ENCODE data around the gene PDIA4. TPM values are rescaled to one million over a fixed set of nuclear protein-coding genes. Genes with fewer than 3 reads are reported as not detected.
"Not testable (repeated sequence)": the region's sequence is repeated elsewhere in the genome, so short reads cannot be mapped to it uniquely, and the experiment has no call there.

Gene PDIA4
- total and polyA plus RNA-seq, 10 donors, result 21.6 to 160 (median 84.6) TPM

- TF ChIP-seq CTCF (IDR thresholded peaks at IDR 0.05 in 8 of 11, conservative IDR thresholded peaks at IDR 0.05 in 3 of 11) (no peak), POLR2A (IDR thresholded peaks at IDR 0.05) (no peak), POLR2AphosphoS5 (IDR thresholded peaks at IDR 0.05) (no peak)
- 0 to 2% (median 1%) methylated on average over 20 to 23 of the region's 23 CpGs for WGBS, 5 donors
- Histone ChIP-seq H3K4me1 (peaks cover 16 to 55% (median 40%) of the 10 kb centered on the region in 6 donors), H3K27me3 (replicated peaks in 1 of 7) (peaks cover 0 to 13% (median 0%) of the 10 kb centered on the region in 7 donors), H3K27ac (peak overlapping the region in 5 of 8 donors; percentile 37 to 52 (median 40)), H3K4me3 (peak overlapping the region; percentile 50 to 82 (median 68)), H3K9me3 (peaks cover 0 to 6% (median 0%) of the 10 kb centered on the region in 8 donors), H3K36me3 (no peaks in the 10 kb centered on the region)
- intact Hi-C loops (cut with DNase I; ENCODE audit: low total_unique reads), result no loop called here
- DNase-seq, result peak; percentile 76
Observed at GRCh38 chr7:148982654-148983199, 45.6 kb downstream of the PDIA4 start.

DNA sequence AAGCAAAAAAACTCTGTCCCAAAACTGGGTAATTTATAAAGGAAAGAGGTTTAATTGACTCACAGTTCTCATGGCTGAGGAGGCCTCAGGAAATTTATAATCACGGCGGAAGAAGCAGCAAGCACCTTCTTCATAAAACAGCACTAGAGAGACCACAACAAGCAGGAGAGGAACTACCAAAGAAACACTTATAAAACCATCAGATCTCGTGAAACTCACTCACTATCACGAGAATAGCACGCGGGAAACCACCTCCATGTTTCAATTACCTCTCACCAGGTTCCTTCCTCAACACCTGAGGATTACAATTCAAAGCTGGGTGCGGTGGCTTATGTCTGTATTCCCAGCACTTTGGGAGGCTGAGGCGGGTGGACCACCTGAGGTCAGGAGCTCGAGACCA lies 48.5 kb downstream of the PDIA4 start:
- 68 to 79% (median 73%) methylated on average over 9 of the region's 9 CpGs for WGBS, 5 donors
- no peak overlapping the region for H3K4me3 ChIP-seq

GRCh38 chr7:148979072-148979471 lies 49.2 kb downstream of the PDIA4 start:
- H3K27ac ChIP-seq; H3K4me3 ChIP-seq; H3K9me3 ChIP-seq; H3K36me3 ChIP-seq; intact Hi-C loops (cut with DNase I; ENCODE audit: low total_unique reads): not testable (repeated sequence)
- 80 to 92% (median 88%) methylated on average over 7 of the region's 7 CpGs for WGBS, 5 donors
- Histone ChIP-seq H3K27me3 (replicated peaks in 1 of 7) (peaks cover 0 to 13% (median 0%) of the 10 kb centered on the region in 7 donors), H3K4me1 (peaks cover 7 to 21% (median 18%) of the 10 kb centered on the region in 6 donors)
- peak; percentile 11 for DNase-seq

More for the DNA sequence above, 48.5 kb downstream of the PDIA4 start:
- no peak overlapping the region for H3K27ac ChIP-seq
- intact Hi-C loops (cut with DNase I; ENCODE audit: low total_unique reads), result no loop called here
- H3K36me3 ChIP-seq, result no peaks in the 10 kb centered on the region
- H3K27me3 ChIP-seq (replicated peaks in 1 of 7), result peaks cover 0 to 13% (median 0%) of the 10 kb centered on the region in 7 donors
- peaks cover 0 to 6% (median 0%) of the 10 kb centered on the region in 8 donors for H3K9me3 ChIP-seq
- H3K4me1 ChIP-seq, result peaks cover 7 to 29% (median 25%) of the 10 kb centered on the region in 6 donors
- peak; percentile 23 for DNase-seq
- no peak for TF ChIP-seq POLR2AphosphoS5 (IDR thresholded peaks at IDR 0.05)
- no peak for TF ChIP-seq CTCF (IDR thresholded peaks at IDR 0.05 in 8 of 11, conservative IDR thresholded peaks at IDR 0.05 in 3 of 11)
- TF ChIP-seq POLR2A (IDR thresholded peaks at IDR 0.05), result no peak

DNA sequence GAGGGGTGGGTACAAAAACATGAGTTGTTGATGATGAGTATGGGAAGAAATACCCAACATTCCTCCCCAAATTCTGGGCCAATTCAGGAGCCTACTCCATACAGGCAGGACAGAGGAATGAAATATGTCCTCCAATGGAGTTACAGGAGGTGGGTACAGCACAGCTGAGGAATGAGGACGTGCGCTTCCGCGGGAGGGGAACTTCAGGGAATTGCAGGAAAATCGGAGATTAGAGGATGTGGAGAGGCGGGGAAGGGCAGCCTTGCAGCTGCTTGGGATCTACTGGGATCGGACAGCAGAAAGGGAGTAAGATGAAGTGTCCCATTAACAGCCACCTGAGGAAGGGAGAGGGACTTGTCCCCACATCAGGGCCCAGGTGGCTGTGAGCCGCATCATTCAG lies 50.2 kb downstream of the PDIA4 start:
- H3K27me3 ChIP-seq (replicated peaks in 1 of 7), result peaks cover 0 to 13% (median 0%) of the 10 kb centered on the region in 7 donors
- TF ChIP-seq POLR2AphosphoS5 (IDR thresholded peaks at IDR 0.05) (no peak), CTCF (IDR thresholded peaks at IDR 0.05 in 8 of 11, conservative IDR thresholded peaks at IDR 0.05 in 3 of 11) (no peak), POLR2A (IDR thresholded peaks at IDR 0.05) (no peak)
- no peaks in the 10 kb centered on the region for H3K36me3 ChIP-seq
- DNase-seq, result peak; percentile 27
- H3K4me3 ChIP-seq, result no peak overlapping the region
- no peak overlapping the region for H3K27ac ChIP-seq
- WGBS, 5 donors, result 60 to 77% (median 69%) methylated on average over 8 of the region's 8 CpGs
- H3K4me1 ChIP-seq, result peaks cover 4 to 11% (median 9%) of the 10 kb centered on the region in 6 donors
- intact Hi-C loops (cut with DNase I; ENCODE audit: low total_unique reads), result no loop called here
- peaks cover 0 to 6% (median 0%) of the 10 kb centered on the region in 8 donors for H3K9me3 ChIP-seq
